Measurements from ENCODE around the gene OR10H2.
"Not testable (repeated sequence)": the region's sequence is repeated elsewhere in the genome, so short reads cannot be mapped to it uniquely, and the experiment has no call there.

OR10H2 gene

DNA sequence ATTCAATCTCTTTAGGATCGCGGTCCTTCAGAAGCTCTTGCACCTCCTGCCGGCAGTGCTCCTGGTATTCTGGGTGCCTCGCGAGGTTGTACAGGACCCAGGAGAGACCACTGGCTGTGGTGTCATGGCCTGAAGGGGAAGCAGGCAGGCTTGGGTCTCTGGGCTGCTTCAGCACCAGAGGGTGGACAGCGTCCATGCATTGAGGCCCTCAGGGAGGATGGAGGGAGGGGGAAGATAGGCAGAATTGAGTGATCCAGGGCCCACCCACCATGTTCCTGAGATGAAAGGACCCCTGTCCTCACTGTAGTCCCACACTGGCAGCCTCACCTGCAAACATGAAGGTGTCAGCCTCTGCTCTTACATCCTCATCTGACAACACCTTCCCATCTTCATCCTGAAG lies 41.8 kb downstream of the OR10H2 start:
- no peak for DNase-seq (ENCODE audit: low read depth, low spot score)

DNA sequence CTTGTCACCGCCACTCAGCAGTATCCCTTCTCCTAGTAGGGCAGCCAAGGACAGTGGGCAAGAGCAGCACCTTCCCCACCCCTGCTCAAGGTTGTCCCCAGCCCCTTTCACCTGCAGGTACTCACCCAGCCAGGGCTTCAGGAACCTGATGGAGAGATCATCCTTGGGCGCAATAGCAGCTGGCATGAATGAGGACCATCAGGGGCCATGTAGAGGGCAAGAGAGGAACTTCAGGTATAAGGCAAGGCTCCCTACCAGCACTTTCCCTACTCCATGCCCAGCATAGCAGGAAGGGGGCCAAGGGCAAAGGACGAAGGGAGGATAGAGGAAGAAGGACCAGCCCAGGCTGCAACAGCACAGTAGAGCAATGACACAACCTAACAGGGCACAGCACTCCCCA lies 46.3 kb downstream of the OR10H2 start:
- DNase-seq (ENCODE audit: low read depth, low spot score), result not testable (repeated sequence)

GRCh38 chr19:15775249-15775648 lies 47.4 kb downstream of the OR10H2 start:
- DNase-seq (ENCODE audit: low read depth, low spot score), result no peak

DNA sequence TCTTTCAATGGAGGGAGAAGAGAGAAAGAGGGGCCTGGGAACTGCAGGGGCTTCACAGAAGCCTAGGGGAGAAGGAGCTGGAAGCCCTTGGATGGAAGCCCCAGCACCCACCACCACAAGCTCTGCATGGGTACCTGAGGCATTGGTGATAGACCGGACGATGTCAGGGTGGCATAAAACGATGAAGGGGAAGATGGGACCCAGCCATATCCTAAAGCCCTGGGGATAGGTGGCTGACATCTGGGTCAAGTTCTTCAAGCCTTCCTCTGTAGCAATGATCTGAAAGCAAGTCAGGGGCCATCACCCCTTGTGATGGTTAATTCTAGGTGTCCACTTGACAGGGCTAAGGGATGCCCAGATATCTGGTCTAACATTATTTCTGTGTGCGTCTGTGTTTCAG lies 48.4 kb downstream of the OR10H2 start:
- no peak for DNase-seq (ENCODE audit: low read depth, low spot score)

GRCh38 chr19:15776991-15777970 lies 49.5 kb downstream of the OR10H2 start:
- DNase-seq (ENCODE audit: low read depth, low spot score), result no peak
